GM20000 (cell line): Measurements from ENCODE around the gene ITGB3BP.

Experiments used
- DNase-seq: peaks from one replicate; pipeline ENCODE4 v3.0.0; 2012; ENCODE audit warnings: low spot score
- TF ChIP-seq, protein P1 (sequence below): IDR thresholded peaks from 2 replicates; pipeline ENCODE4 v1.5.1; 2012; ENCODE audit warnings: mild to moderate bottlenecking, control low read depth; ENCODE audit errors: extremely low read depth, missing control alignments

The ITGB3BP gene

DNA sequence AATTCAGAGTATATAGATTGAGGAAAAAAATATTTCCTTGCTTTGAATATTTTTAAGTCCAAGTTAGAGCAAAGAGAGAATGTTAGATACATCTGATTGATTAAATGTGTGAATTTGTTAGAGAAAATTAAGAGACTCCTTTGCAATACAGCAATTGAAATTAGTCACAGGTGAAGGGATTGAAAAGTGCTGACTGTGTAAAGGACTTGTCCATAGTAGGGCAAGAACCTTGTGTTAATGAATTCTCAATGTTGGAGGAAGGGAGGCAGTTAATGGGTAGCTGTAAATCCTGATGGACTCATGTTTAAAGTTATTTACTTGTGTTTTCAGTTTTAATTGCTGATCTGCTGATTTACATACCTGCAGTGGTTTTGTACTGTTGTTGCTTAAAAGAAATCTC, 117.0 kb downstream of the ITGB3BP start:
- TF ChIP-seq, protein P1, sequence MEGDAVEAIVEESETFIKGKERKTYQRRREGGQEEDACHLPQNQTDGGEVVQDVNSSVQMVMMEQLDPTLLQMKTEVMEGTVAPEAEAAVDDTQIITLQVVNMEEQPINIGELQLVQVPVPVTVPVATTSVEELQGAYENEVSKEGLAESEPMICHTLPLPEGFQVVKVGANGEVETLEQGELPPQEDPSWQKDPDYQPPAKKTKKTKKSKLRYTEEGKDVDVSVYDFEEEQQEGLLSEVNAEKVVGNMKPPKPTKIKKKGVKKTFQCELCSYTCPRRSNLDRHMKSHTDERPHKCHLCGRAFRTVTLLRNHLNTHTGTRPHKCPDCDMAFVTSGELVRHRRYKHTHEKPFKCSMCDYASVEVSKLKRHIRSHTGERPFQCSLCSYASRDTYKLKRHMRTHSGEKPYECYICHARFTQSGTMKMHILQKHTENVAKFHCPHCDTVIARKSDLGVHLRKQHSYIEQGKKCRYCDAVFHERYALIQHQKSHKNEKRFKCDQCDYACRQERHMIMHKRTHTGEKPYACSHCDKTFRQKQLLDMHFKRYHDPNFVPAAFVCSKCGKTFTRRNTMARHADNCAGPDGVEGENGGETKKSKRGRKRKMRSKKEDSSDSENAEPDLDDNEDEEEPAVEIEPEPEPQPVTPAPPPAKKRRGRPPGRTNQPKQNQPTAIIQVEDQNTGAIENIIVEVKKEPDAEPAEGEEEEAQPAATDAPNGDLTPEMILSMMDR = no peak
- DNase-seq = no peak

DNA sequence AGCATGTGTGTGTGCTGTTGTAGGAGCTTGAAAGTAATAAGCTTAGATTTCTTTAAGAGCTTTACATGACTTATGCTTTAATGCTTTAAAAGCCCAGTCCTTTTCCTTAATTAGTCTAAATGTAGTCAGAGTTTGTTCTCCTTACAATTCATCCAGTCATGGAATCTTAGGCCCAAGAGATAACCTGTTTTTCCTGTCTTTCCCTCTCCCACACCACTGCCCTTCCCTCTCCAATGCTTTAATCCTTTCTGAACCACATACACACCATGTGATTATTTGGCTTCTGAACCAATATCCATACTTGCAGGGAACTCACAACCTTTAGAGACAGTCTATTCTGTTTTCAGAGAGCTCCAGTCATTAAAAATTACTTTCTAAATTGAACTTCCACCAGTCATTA, 118.0 kb downstream of the ITGB3BP start:
- no peak for DNase-seq

DNA sequence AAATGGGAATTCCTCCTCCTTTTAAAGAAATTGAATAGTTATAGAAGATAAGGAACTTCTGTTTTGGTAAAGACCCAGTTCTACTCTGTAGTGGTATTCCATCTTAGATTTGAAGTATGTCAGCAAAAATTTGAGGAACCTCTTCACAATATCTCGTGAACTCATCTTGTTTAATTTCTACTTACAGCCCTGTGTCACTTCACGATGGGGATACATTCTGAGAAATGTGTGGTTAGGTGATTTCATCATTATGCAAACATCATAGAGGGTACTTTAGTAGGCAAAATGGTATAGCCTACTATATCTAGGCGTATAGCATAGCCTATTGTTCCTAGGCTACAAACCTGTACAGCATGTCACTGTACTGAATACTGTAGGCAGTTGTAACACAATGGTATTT, 119.6 kb downstream of the ITGB3BP start:
- TF ChIP-seq, protein P1 = no peak
- no peak for DNase-seq

More for the DNA sequence above, 118.0 kb downstream of the ITGB3BP start:
- TF ChIP-seq, protein P1 = no peak

DNA sequence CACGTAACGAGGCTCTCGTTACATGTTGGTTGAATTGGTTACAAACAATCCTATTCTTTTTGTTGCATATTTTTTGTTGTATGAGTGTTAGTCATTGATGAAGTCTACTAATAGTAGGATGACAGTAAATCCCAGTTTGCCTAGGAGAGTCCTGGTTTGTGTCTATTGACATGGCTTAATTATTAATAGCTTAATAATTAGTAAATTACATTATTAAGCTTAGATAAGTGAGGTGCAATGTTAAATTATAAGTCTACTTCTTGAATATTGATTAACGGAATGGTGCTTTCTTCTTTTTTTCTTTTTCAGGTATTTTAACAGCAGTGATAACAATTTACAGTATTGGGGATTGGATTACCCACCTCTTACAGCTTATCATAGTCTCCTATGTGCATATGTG, 121.1 kb downstream of the ITGB3BP start:
- TF ChIP-seq, protein P1 = no peak
- no peak for DNase-seq
